Skeletal muscle tissue (tissue), 4 donors: ENCODE results near the gene RGMA. TPM values are rescaled to one million over a fixed set of nuclear protein-coding genes. Genes with fewer than 3 reads are reported as not detected.
A peak's percentile ranks its signal among the peaks of the same experiment; 100 is the strongest.
"Not testable (repeated sequence)": the region's sequence is repeated elsewhere in the genome, so short reads cannot be mapped to it uniquely, and the experiment has no call there.

Source experiments
- H3K27ac ChIP-seq: one replicate; pipeline ENCODE4 v1.7.0; 2013; ENCODE audit warnings: mild to moderate bottlenecking, low read depth, low read length, inconsistent platforms
- H3K27me3 ChIP-seq, 3 donors: one replicate each; pipeline ENCODE4 v1.7.0; 2013; ENCODE audit warnings: low read length in 3 of 3; ENCODE audit not compliant: control insufficient read depth in 3 of 3, insufficient read depth in 3 of 3
- H3K36me3 ChIP-seq, 3 donors: one replicate each; pipeline ENCODE4 v1.7.0; 2013; ENCODE audit warnings: low read length in 3 of 3; ENCODE audit not compliant: control insufficient read depth in 3 of 3, insufficient read depth in 3 of 3
- H3K4me1 ChIP-seq, 3 donors: one replicate each; pipeline ENCODE4 v1.7.0; 2013; ENCODE audit warnings: low read length in 3 of 3, mild to moderate bottlenecking in 3 of 3; ENCODE audit not compliant: control insufficient read depth in 3 of 3, insufficient read depth in 3 of 3
- H3K4me3 ChIP-seq, 3 donors: one replicate each; pipeline ENCODE4 v1.7.0; 2013; ENCODE audit warnings: low read length in 3 of 3
- H3K9ac ChIP-seq, 3 donors: one replicate each; pipeline ENCODE4 v1.7.0; 2013; ENCODE audit warnings: low read length in 3 of 3, mild to moderate bottlenecking in 3 of 3, moderate library complexity in 2 of 3, low read depth in 1 of 3
- H3K9me3 ChIP-seq, 3 donors: one replicate each; pipeline ENCODE4 v1.7.0; 2013; ENCODE audit warnings: low read length in 3 of 3; ENCODE audit not compliant: control insufficient read depth in 3 of 3
- total RNA-seq: library from RNA; depleted of rRNA; stranded (reverse); fragments of >200 nt; gene quantifications from one replicate; pipeline ENCODE4 v1.2.3, GENCODE V29; 2014
- donor health status: Osteomylitis.

The RGMA gene
- total RNA-seq, 1 donor from 2014 or later, result 5.7 TPM

DNA sequence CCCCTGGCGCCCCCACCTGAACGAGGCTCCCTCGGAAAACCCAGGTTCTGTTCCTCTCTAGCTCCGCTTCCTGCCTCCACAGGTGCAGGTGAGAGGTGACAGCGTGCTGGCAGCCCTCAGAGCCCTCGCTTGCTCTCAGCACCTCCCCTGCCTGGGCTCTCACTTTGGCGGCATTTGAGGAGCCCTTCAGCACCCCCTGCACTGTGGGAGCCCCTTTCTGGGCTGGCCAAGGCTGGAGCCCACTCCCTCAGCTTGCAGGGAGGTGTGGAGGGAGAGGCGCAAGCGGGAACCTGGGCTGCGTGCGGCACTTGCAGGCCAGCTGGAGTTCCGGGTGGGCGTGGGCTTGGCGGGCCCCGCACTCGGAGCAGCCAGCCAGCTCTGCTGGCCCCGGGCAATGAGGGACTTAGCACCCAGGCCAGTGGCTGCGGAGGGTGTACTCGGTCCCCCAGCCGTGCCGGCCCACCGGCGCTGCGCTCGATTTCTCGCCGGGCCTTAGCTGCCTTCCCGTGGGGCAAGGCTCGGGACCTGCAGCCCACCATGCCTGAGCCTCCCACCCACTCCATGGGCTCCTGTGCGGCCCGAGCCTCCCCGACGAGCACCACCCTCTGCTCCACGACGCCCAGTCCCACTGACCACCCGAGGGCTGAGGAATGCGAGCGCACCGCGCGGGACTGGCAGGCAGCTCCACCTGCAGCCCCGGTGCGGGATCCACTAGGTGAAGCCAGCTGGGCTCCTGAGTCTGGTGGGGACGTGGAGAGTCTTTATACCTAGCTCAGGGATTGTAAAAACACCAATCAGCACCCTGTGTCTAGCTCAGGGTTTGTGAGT is 57.2 kb downstream of the RGMA start:
- H3K27me3 ChIP-seq, H3K36me3 ChIP-seq, H3K4me3 ChIP-seq, H3K9me3 ChIP-seq: not testable (repeated sequence)
- Histone ChIP-seq H3K27ac (peak overlapping the region; percentile 93), H3K4me1 (peaks cover 45 to 57% (median 50%) of the 10 kb centered on the region in 3 donors), H3K9ac (peak overlapping the region in 2 of 3 donors; percentile 76 to 84)

DNA sequence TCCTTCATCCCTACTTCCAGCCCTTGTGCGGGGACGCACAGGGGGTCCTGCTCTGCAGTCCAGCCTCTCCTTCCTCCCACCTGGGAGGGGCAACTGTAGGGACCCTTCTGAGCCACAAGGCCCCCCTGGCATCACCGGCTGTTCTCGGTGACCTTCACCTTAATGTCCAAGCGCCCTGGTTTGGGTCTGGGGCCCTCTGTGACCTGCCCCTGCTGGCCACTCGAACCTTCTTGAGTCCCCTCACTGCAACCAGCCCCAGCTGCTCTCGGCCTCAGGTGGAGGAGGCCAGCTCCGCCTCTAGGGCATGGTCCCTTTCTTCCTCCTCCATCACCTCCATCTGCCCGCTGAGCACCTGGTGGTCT is 57.9 kb downstream of the RGMA start:
- H3K4me1 ChIP-seq, result peaks cover 50 to 57% (median 53%) of the 10 kb centered on the region in 3 donors
- no peaks in the 10 kb centered on the region for H3K27me3 ChIP-seq
- H3K36me3 ChIP-seq, result peaks cover 5 to 11% (median 6%) of the 10 kb centered on the region in 3 donors
- H3K27ac ChIP-seq, result peak overlapping the region; percentile 93
- peak overlapping the region; percentile 76 to 84 (median 79) for H3K9ac ChIP-seq
- H3K4me3 ChIP-seq, result peak overlapping the region; percentile 31 to 54 (median 54)
- no peaks in the 10 kb centered on the region for H3K9me3 ChIP-seq

DNA sequence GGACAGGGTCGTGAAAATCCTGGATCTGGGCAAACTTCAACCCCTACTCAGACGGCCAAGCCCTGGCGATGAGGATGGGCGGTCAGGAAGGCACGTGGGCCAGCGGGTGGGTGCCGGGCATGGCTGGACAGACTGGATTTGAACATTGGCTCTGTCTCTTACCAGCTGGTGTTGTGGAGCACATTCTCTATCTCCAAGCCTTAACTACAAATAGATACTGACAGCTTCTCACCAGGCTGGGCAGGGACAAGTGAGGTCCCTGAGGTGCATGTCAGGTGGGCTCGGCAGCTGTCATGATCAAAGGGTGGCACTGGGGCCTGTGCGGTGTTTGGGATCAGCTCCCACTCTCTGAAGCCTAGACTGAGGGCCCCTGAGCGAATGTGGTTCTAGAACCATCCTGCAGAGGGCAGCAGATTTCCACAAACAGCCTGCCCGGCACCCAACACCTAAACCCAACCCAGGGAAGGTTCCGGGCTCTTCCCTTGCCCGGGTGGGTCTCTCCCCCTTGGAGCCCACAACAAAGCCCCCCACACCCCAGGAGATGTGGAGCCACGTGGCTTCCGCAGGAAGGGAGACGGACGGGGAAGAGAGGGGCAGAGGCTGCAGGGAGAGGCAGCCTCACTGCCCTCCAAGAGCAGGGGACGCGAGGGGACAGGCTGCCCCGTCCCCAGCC is 58.4 kb downstream of the RGMA start:
- Histone ChIP-seq H3K4me1 (peaks cover 55 to 60% (median 58%) of the 10 kb centered on the region in 3 donors), H3K36me3 (peaks cover 9 to 16% (median 10%) of the 10 kb centered on the region in 3 donors), H3K27me3 (no peaks in the 10 kb centered on the region), H3K9me3 (no peaks in the 10 kb centered on the region), H3K27ac (peak overlapping the region; percentile 93), H3K9ac (peak overlapping the region; percentile 76 to 84 (median 79)), H3K4me3 (peak overlapping the region; percentile 31 to 54 (median 54))

DNA sequence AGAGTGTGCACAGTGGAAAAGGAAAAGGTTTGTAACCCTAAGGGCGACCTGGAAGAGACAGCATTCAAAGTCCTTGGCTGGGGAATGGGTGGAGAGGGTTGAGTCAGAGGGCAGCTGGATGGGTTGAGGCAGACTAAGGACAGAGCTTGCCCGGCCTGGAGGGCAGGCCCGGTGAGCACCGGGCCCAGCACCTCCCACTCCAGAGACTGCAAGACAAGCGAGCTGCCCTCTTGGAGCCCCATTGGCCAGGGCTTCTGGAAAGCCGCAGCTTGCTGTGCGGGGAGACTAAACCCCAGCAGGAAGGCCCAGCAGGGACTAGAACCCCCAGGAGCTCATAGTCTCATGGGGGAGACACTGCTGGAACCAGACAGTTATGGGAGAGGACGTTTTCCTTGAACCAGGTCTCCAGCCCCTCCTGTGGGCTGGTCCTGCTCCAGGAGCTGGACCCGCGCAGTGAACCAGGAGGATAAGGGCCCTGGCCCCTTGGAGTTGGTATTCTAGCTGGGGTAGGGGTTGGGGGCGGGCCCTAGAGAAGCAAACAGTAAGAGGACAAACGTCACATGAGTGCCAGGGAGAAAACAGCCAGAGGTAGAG is 59.1 kb downstream of the RGMA start:
- Histone ChIP-seq H3K9me3 (no peaks in the 10 kb centered on the region), H3K27me3 (no peaks in the 10 kb centered on the region), H3K27ac (peak overlapping the region; percentile 93), H3K4me1 (peaks cover 62 to 66% (median 63%) of the 10 kb centered on the region in 3 donors), H3K4me3 (peak overlapping the region; percentile 41 to 56 (median 54)), H3K9ac (peak overlapping the region; percentile 76 to 84 (median 79)), H3K36me3 (peaks cover 15 to 22% (median 16%) of the 10 kb centered on the region in 3 donors)

DNA sequence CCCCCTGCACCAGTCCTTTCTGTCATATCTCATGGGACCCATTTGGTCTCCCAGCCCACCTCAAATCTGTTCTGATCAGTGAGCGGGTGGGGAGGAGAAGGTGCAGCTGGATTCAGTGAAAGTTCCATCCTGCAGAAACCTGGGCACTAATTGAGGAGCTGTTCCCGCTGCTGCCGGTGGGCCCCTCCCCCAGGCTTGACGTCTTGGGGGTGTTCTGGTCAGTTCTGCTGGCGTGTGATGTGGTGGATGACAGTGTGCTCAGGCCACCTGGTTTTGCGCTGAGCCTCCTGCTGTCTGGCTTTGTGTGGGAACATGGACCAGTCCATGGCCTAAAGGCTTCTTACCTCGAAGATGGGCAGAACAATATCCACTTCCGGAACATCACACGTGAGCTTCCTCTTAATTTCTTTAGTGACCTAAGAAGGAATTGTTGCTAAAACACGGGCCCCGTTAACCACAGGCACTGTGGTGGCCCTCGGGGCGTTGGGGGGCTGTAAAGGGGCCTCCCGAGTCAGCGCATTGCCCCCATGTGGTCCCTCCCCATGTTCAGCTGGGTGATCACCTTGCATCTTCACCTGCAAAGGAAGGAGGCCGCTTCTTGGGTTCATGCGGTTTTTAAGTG is 59.7 kb downstream of the RGMA start:
- peak overlapping the region; percentile 54 to 63 (median 56) for H3K4me3 ChIP-seq

GRCh38 chr15:93028632-93029213 is 60.3 kb downstream of the RGMA start:
- Histone ChIP-seq H3K36me3 (peaks cover 23 to 34% (median 23%) of the 10 kb centered on the region in 3 donors), H3K9ac (peak overlapping the region; percentile 76 to 84 (median 79)), H3K4me3 (peak overlapping the region; percentile 54 to 63 (median 56))

More for the DNA sequence above, 59.7 kb downstream of the RGMA start:
- peaks cover 21 to 28% (median 22%) of the 10 kb centered on the region in 3 donors for H3K36me3 ChIP-seq
- no peaks in the 10 kb centered on the region for H3K9me3 ChIP-seq
- H3K27me3 ChIP-seq, result no peaks in the 10 kb centered on the region
- peak overlapping the region; percentile 93 for H3K27ac ChIP-seq
- peak overlapping the region; percentile 76 to 84 (median 79) for H3K9ac ChIP-seq
- H3K4me1 ChIP-seq, result peaks cover 64 to 72% (median 67%) of the 10 kb centered on the region in 3 donors

GRCh38 chr15:93028111-93028631 is 60.8 kb downstream of the RGMA start:
- peak overlapping the region; percentile 93 for H3K27ac ChIP-seq
- H3K36me3 ChIP-seq, result peaks cover 23 to 39% (median 23%) of the 10 kb centered on the region in 3 donors
- peak overlapping the region; percentile 30 to 56 (median 54) for H3K4me3 ChIP-seq
- no peaks in the 10 kb centered on the region for H3K9me3 ChIP-seq
- H3K27me3 ChIP-seq, result no peaks in the 10 kb centered on the region
- peak overlapping the region; percentile 62 to 84 (median 79) for H3K9ac ChIP-seq
- peaks cover 64 to 72% (median 67%) of the 10 kb centered on the region in 3 donors for H3K4me1 ChIP-seq

More at GRCh38 chr15:93028632-93029213, 60.3 kb downstream of the RGMA start:
- Histone ChIP-seq H3K27ac (peak overlapping the region; percentile 93), H3K4me1 (peaks cover 64 to 74% (median 67%) of the 10 kb centered on the region in 3 donors), H3K27me3 (no peaks in the 10 kb centered on the region), H3K9me3 (no peaks in the 10 kb centered on the region)

DNA sequence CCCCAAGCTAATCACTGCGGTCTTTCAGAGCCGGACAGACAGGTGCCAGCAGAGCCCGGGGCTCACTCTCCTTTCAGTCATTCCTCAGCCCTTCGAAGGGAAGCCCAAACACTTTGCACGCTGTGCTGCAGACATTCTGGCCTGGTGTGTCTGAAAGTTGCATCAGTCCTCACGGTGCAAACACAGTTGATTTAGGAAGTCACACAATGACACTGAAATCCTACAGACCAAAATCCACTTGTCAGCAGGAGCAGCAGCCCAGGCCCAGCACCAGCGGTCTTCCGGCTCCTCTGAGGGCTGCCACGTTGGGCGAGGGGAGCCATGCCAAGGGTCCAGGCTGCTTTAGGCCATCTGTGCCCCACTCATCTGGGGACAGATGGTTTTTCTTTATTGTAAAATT is 61.6 kb downstream of the RGMA start:
- peak overlapping the region in 2 of 3 donors; percentile 7 to 45 for H3K4me3 ChIP-seq
- peak overlapping the region; percentile 62 to 84 (median 79) for H3K9ac ChIP-seq
- H3K9me3 ChIP-seq, result no peaks in the 10 kb centered on the region
- peak overlapping the region; percentile 93 for H3K27ac ChIP-seq
- no peaks in the 10 kb centered on the region for H3K27me3 ChIP-seq
- H3K36me3 ChIP-seq, result peaks cover 23 to 46% (median 27%) of the 10 kb centered on the region in 3 donors
- peaks cover 64 to 78% (median 67%) of the 10 kb centered on the region in 3 donors for H3K4me1 ChIP-seq

- H3K27me3 ChIP-seq, result no peaks in the 10 kb centered on the region
- H3K4me1 ChIP-seq, result peaks cover 64 to 81% (median 67%) of the 10 kb centered on the region in 3 donors
- peak overlapping the region in 2 of 3 donors; percentile 22 to 35 for H3K4me3 ChIP-seq
- H3K27ac ChIP-seq, result peak overlapping the region; percentile 93
- H3K36me3 ChIP-seq, result peaks cover 32 to 56% (median 37%) of the 10 kb centered on the region in 3 donors
- H3K9me3 ChIP-seq, result no peaks in the 10 kb centered on the region
- H3K9ac ChIP-seq, result peak overlapping the region; percentile 36 to 84 (median 63)
Measured at GRCh38 chr15:93026380-93026817, 62.6 kb downstream of the RGMA start.
